Transverse colon (tissue), 4 donors: ENCODE measurements around the gene LENG1. TPM values are rescaled to one million over a fixed set of nuclear protein-coding genes. Genes with fewer than 3 reads are reported as not detected.

ENCODE experiments used
- DNase-seq: peaks from one replicate; pipeline ENCODE4 v3.0.0-alpha.2; 2019
- H3K27ac ChIP-seq, 4 donors: fragments of 200-600 bp; sonication (generic); 2 replicates each; pipeline ENCODE4 v1.5.1; 2016 to 2018; ENCODE audit warnings: inconsistent platforms in 4 of 4
- H3K27me3 ChIP-seq: fragments of 200-600 bp; sonication (generic); 2 replicates; pipeline ENCODE4 v1.5.1; 2017; ENCODE audit warnings: inconsistent platforms
- H3K36me3 ChIP-seq, 4 donors: fragments of 200-600 bp; sonication (generic); 2 replicates each; pipeline ENCODE4 v1.5.1; 2017 to 2019; ENCODE audit warnings: inconsistent platforms in 4 of 4
- H3K4me1 ChIP-seq, 4 donors: fragments of 200-600 bp; sonication (generic); 2 replicates each; pipeline ENCODE4 v1.5.1; 2017 to 2020; ENCODE audit warnings: inconsistent platforms in 4 of 4
- H3K4me3 ChIP-seq, 4 donors: fragments of 200-600 bp; sonication (generic); 1 replicate in 1 of 4; 2 replicates in 3 of 4; pipeline versions ENCODE4 v1.5.1 to v1.6.1; 2017 to 2019; ENCODE audit warnings: inconsistent platforms in 4 of 4
- H3K9me3 ChIP-seq, 2 donors: fragments of 200-600 bp; sonication (generic); 2 replicates each; pipeline ENCODE4 v1.5.1; 2017 to 2019; ENCODE audit warnings: inconsistent platforms in 2 of 2
- EP300 ChIP-seq: sonication (generic); formaldehyde crosslinking; IDR thresholded peaks from one replicate; pipeline ENCODE4 v1.6.1; 2017; ENCODE audit warnings: antibody characterized with exemption, low read depth
- POLR2A ChIP-seq: fragments of 450-650 bp; IDR thresholded peaks from one replicate; pipeline ENCODE4 v1.6.1; 2016; ENCODE audit warnings: antibody characterized with exemption, mild to moderate bottlenecking, moderate library complexity
- POLR2AphosphoS5 ChIP-seq, 3 donors: sonication (generic); formaldehyde crosslinking; IDR thresholded peaks; one replicate each; pipeline ENCODE4 v1.6.1; 2016; ENCODE audit warnings: antibody characterized with exemption in 3 of 3
- WGBS, 2 donors: methylation state at CpG; one replicate each; pipeline ENCODE4 v1.1.5; 2018; ENCODE audit warnings: low coverage in 1 of 2; 5-methylcytosine and 5-hydroxymethylcytosine counted together
- in situ Hi-C, 4 donors: fragments of 200-750 bp; cut with MboI; loops; one replicate each; pipeline versions ENCODE4 v1.15.0 to v1.15.1; 2017; ENCODE audit warnings: low sequenced_read_pairs in 3 of 4, low pct_ligation_motif_present in 1 of 4, low pct_unique_long_range_greater_than_20kb in 1 of 4
- intact Hi-C: fragments of 100-400 bp; cut with DNase I; formaldehyde crosslinking; loops from one replicate; pipeline ENCODE4 v1.15.1; 2023; ENCODE audit warnings: low total_unique reads
- total RNA-seq, 4 donors: library from RNA; depleted of rRNA; stranded (reverse); fragments of >200 nt; gene quantifications; one replicate each; pipeline ENCODE4 v1.1.0, GENCODE V29; 2016
- TF ChIP-seq, protein P1 (sequence below), 5 experiments: fragments of 200-600 bp in 3 of 5; fragments of 450-650 bp in 2 of 5; sonication (generic) in 3 of 5; IDR thresholded peaks; 1 replicate in 2 of 5; 2 replicates in 3 of 5; pipeline ENCODE4 v1.5.1; 2016 to 2017; ENCODE audit warnings: antibody characterized with exemption in 5 of 5, inconsistent platforms in 3 of 5, mild to moderate bottlenecking in 2 of 5, moderate library complexity in 1 of 5

Gene LENG1
- total RNA-seq, 4 donors from 2014 or later: 3.4 to 11.1 (median 5.8) TPM

DNA sequence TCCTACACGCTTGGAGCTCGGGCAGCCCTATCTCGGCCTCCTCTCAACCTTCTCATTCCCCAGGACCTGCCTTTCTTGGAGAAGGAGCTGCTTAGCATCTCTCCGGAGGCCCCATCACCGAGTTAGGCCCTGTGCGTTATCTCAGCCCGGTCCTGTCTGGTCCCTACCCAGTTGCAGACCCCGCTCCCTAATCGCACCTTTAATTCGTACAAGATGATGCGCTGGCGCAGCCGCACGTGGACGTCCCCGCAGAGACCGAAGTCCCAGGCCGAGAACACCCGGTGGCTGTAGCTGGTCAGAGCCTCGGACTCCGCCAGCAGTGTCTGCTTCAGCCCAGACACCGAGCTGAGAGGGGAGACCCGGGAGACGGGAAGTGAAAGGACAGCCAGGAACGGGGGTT is 5.7 kb upstream of the LENG1 start:
- in situ Hi-C loops (loop anchor here in 1 of 4 donors (10.0 kb wide), 1 partner anchor 70 kb away; no protein-coding TSS in a partner anchor), intact Hi-C loops (loop anchor here (5.0 kb wide), 1 partner anchor 67 kb away; no protein-coding TSS in a partner anchor)
- Histone ChIP-seq H3K36me3 (no peaks in the 10 kb centered on the region), H3K4me1 (peaks cover 25 to 58% (median 40%) of the 10 kb centered on the region in 4 donors), H3K27me3 (peaks cover 4% of the 10 kb centered on the region), H3K27ac (peak overlapping the region in 3 of 4 donors; percentile 28 to 48 (median 46)), H3K4me3 (no peak overlapping the region), H3K9me3 (no peaks in the 10 kb centered on the region)
- no peak for TF ChIP-seq POLR2A
- no peak for TF ChIP-seq POLR2AphosphoS5 (IDR thresholded peaks at IDR 0.05)
- TF ChIP-seq EP300: no peak
- TF ChIP-seq, protein P1, sequence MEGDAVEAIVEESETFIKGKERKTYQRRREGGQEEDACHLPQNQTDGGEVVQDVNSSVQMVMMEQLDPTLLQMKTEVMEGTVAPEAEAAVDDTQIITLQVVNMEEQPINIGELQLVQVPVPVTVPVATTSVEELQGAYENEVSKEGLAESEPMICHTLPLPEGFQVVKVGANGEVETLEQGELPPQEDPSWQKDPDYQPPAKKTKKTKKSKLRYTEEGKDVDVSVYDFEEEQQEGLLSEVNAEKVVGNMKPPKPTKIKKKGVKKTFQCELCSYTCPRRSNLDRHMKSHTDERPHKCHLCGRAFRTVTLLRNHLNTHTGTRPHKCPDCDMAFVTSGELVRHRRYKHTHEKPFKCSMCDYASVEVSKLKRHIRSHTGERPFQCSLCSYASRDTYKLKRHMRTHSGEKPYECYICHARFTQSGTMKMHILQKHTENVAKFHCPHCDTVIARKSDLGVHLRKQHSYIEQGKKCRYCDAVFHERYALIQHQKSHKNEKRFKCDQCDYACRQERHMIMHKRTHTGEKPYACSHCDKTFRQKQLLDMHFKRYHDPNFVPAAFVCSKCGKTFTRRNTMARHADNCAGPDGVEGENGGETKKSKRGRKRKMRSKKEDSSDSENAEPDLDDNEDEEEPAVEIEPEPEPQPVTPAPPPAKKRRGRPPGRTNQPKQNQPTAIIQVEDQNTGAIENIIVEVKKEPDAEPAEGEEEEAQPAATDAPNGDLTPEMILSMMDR (IDR thresholded peaks at IDR 0.05): no peak
- no peak for DNase-seq
- 81 to 90% methylated on average over 4 to 25 of the region's 25 CpGs for WGBS, 2 donors

DNA sequence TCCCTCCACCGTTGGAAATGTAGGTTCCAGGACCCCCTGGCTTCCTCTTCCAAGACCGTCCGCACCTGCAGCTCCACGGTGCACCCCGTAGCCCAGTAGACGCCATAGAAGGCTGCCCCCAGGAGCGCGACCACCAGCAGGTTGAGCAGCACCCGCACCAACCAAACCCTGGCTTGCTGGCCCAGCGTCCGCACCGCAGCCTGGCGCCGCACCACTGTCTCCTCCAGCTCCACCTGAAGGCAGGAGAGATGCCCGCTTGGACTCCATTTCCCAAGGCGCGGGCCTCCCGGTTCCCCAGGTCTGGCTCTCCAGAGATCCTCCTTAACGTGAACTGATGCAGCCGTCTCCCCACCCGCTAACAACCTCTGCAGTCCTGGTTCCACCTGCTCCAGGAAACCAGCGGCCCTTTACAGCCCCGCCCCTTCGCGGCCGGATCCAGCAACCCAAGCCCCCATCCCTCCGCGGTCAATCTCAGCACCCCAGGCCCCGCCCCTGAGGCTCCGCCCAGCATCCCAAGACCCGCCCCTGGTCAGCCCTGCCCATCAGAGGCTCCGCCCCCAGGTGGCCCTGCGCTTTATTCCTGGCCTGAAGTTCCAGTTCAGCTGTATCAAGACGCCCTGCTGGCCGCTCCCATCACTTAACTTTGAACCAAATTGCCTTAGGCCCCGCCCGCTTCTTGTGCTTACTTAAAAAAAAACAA is 5.0 kb upstream of the LENG1 start:
- intact Hi-C loops: loop anchor here (5.0 kb wide), 1 partner anchor 68 kb away; no protein-coding TSS in a partner anchor
- H3K4me3 ChIP-seq: peak overlapping the region in 1 of 4 donors; percentile 11
- H3K36me3 ChIP-seq: no peaks in the 10 kb centered on the region

DNA sequence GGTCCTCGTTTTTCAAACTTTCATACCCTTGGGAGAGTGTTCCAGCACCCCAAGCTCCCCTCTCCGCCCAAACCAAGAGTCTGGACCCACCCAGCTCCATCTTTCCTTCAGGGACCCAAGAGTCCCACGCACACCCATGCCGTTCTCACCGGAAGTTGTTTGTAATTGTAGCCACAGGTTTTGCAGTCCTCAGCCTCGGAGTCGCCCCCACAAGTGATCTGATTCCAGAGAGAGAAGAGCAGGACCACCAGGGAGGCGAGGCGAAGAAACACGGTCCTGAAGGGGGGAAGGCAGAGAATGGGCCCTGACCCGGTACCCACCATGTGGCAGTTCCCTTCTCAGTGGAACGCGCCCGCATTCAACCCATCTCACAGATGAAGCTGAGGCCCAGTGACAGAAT is 3.4 kb upstream of the LENG1 start:
- peaks cover 0 to 2% (median 0%) of the 10 kb centered on the region in 4 donors for H3K36me3 ChIP-seq
- H3K27me3 ChIP-seq: peaks cover 4% of the 10 kb centered on the region
- H3K27ac ChIP-seq: peak overlapping the region; percentile 85 to 96 (median 90)
- H3K4me3 ChIP-seq: peak overlapping the region in 3 of 4 donors; percentile 15 to 56 (median 33)
- no peaks in the 10 kb centered on the region for H3K9me3 ChIP-seq
- no peak for DNase-seq
- in situ Hi-C loops: loop anchor here in 1 of 4 donors (10.0 kb wide), 1 partner anchor 72 kb away; no protein-coding TSS in a partner anchor
- 13 to 58% methylated on average over 6 to 14 of the region's 14 CpGs for WGBS, 2 donors
- intact Hi-C loops: no loop called here
- H3K4me1 ChIP-seq: peaks cover 35 to 66% (median 48%) of the 10 kb centered on the region in 4 donors
- no peak for TF ChIP-seq POLR2AphosphoS5 (IDR thresholded peaks at IDR 0.05)
- TF ChIP-seq POLR2A: peak; percentile 28
- TF ChIP-seq EP300: no peak

More for the DNA sequence above, 5.0 kb upstream of the LENG1 start:
- 13 to 20% methylated on average over 4 to 30 of the region's 37 CpGs for WGBS, 2 donors
- Histone ChIP-seq H3K9me3 (no peaks in the 10 kb centered on the region), H3K27ac (peak overlapping the region; percentile 28 to 53 (median 44)), H3K4me1 (peaks cover 26 to 60% (median 42%) of the 10 kb centered on the region in 4 donors), H3K27me3 (peaks cover 4% of the 10 kb centered on the region)
- in situ Hi-C loops: loop anchor here in 1 of 4 donors (10.0 kb wide), 1 partner anchor 70 kb away; no protein-coding TSS in a partner anchor
- DNase-seq: peak; percentile 95
- TF ChIP-seq, protein P1 (IDR thresholded peaks at IDR 0.05): peak in 1 of 5 experiments; percentile 19
- TF ChIP-seq EP300 (no peak), POLR2A (peak; percentile 59), POLR2AphosphoS5 (IDR thresholded peaks at IDR 0.05) (peak; percentile 31 to 69 (median 47))

DNA sequence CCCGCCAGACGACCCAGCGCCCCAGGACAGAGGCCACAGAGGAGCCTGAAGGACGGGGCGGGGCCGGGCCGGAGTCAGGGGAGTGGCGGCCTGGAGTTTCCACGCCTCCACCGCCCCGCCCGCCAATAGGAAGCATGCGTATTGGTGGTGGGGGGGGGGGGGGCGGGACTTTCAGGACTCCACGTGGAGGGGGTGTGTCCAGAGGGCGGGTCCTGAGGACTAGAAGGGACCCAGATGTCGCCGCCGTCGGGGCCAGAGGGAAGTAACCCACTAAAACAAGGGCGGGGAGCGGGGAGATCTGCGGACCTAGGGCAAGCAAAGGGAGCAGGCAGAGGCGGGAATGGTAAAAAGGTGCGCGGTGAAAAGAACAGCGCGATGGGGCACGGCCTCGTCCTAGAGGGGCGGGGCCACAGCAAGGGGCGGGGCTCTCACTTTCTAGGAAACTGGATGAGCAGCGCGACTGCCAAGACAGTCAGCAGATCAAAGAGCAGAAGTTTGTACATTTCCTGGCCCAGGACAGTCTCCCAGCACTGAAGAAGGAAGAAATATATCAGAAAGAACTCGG is 2.8 kb upstream of the LENG1 start:
- peak; percentile 95 for DNase-seq
- TF ChIP-seq, protein P1 (IDR thresholded peaks at IDR 0.05): no peak
- peak; percentile 41 to 50 (median 43) for TF ChIP-seq POLR2AphosphoS5 (IDR thresholded peaks at IDR 0.05)
- peak overlapping the region in 3 of 4 donors; percentile 15 to 56 (median 33) for H3K4me3 ChIP-seq
- intact Hi-C loops: no loop called here
- H3K27ac ChIP-seq: peak overlapping the region; percentile 85 to 96 (median 90)
- in situ Hi-C loops: loop anchor here in 1 of 4 donors (10.0 kb wide), 1 partner anchor 72 kb away; no protein-coding TSS in a partner anchor
- H3K9me3 ChIP-seq: no peaks in the 10 kb centered on the region
- 2% methylated on average over 21 of the region's 35 CpGs; no CpG with 5 or more reads in 1 of the 2 donors for WGBS, 2 donors
- peaks cover 0 to 7% (median 2%) of the 10 kb centered on the region in 4 donors for H3K36me3 ChIP-seq
- H3K4me1 ChIP-seq: peaks cover 35 to 66% (median 48%) of the 10 kb centered on the region in 4 donors
- H3K27me3 ChIP-seq: peaks cover 4% of the 10 kb centered on the region
